Measurements from ENCODE around the gene PTGIS. TPM values are rescaled to one million over a fixed set of nuclear protein-coding genes. Genes with fewer than 3 reads are reported as not detected.

PTGIS gene
- total RNA-seq, 6 experiments from 2014 or later = 9.0 to 30.5 (median 13.7) TPM

DNA sequence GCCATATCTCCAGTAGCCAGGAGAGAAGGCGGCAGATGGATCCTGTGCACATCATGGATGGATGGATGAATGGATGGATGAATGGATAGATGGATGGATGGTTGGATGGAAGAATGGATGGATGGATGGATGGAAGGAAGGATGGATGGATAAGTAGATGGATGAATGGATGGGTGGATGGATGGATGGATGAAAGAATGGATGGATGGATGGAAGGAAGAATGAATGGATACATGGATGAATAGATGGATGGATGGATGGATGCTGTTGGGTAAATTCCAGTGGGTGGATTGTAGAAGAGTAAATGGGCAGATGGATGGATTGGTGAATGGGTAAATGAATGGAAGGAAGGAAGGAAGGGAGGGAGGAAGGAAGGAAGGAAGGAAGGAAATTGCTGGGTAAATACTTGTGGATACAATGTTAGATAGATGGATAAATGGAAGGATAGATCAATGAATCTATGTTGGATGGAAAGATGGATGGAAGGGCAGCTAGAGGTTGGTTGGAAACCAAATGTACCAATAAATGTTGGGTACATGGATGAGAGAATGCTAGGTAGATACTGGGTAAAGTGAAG, 19.5 kb downstream of the PTGIS start:
- Histone ChIP-seq H3K4me3 (no peak overlapping the region), H3K4me1 (peaks cover 0 to 8% (median 4%) of the 10 kb centered on the region in 4 donors), H3K36me3 (no peaks in the 10 kb centered on the region), H3K27me3 (no peaks in the 10 kb centered on the region), H3K27ac (no peak overlapping the region), H3K9me3 (no peaks in the 10 kb centered on the region)
- intact Hi-C loops (cut with DNase I) = no loop called here
- DNase-seq = no peak
- WGBS (ENCODE audit: insufficient coverage, low coverage, low lambda C conversion rate, missing lambda C conversion rate) = 92% methylated on average over 1 of the region's 1 CpG
- no peak for ATAC-seq
- TF ChIP-seq, protein P1, sequence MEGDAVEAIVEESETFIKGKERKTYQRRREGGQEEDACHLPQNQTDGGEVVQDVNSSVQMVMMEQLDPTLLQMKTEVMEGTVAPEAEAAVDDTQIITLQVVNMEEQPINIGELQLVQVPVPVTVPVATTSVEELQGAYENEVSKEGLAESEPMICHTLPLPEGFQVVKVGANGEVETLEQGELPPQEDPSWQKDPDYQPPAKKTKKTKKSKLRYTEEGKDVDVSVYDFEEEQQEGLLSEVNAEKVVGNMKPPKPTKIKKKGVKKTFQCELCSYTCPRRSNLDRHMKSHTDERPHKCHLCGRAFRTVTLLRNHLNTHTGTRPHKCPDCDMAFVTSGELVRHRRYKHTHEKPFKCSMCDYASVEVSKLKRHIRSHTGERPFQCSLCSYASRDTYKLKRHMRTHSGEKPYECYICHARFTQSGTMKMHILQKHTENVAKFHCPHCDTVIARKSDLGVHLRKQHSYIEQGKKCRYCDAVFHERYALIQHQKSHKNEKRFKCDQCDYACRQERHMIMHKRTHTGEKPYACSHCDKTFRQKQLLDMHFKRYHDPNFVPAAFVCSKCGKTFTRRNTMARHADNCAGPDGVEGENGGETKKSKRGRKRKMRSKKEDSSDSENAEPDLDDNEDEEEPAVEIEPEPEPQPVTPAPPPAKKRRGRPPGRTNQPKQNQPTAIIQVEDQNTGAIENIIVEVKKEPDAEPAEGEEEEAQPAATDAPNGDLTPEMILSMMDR (IDR thresholded peaks at IDR 0.05) = no peak
- TF ChIP-seq POLR2A (IDR thresholded peaks at IDR 0.05) = no peak

DNA sequence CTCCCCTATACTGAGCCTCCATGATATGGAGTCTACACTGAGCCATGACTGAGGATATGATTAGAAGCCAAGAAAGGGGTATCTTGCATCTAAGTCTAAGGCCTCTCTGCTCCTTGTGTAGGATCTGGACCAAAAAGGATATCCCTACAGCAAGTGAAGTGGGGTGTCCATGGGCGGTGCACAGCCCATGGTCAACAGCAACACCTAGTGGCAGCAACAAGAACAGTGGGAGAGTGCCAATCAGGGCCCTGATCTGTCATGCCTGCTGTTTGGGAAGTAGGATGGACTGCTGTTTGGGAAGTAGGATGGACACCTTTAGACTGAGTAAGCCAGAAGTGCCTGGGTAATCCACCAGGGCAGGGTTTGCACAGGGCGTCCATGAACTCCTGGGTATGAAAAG, 22.4 kb downstream of the PTGIS start:
- Histone ChIP-seq H3K27me3 (no peaks in the 10 kb centered on the region), H3K4me1 (no peaks in the 10 kb centered on the region), H3K27ac (no peak overlapping the region), H3K36me3 (no peaks in the 10 kb centered on the region), H3K4me3 (no peak overlapping the region), H3K9me3 (no peaks in the 10 kb centered on the region)
- intact Hi-C loops (cut with DNase I) = no loop called here
- DNase-seq (no peak), ATAC-seq (no peak)
- WGBS (ENCODE audit: insufficient coverage, low coverage, low lambda C conversion rate, missing lambda C conversion rate) = 67% methylated on average over 1 of the region's 2 CpGs
- TF ChIP-seq POLR2A (IDR thresholded peaks at IDR 0.05) = no peak
- TF ChIP-seq, protein P1 (IDR thresholded peaks at IDR 0.05) = no peak

DNA sequence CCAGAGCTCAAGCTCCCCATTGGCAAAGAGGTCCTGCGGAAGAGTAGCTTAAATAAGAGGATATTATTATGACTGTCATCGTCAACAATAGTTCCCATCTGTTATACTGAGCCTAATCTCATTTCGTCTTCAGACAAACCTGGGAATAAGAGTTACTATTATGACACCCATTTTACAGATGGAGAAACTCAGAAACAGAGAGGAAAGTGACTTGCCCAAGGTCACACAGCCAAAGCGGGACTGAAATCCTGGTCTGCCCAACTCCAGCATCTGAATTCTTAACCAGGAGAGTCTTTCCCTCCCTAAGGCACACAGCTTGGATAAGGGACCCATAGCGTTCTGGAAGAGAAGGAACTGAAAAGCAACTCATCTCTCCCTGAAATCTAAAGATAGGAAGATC, 23.4 kb downstream of the PTGIS start:
- Histone ChIP-seq H3K27me3 (no peaks in the 10 kb centered on the region), H3K4me3 (no peak overlapping the region), H3K4me1 (no peaks in the 10 kb centered on the region), H3K9me3 (no peaks in the 10 kb centered on the region), H3K27ac (no peak overlapping the region), H3K36me3 (no peaks in the 10 kb centered on the region)
- ATAC-seq = no peak
- WGBS (ENCODE audit: insufficient coverage, low coverage, low lambda C conversion rate, missing lambda C conversion rate) = 81% methylated on average over 5 of the region's 5 CpGs
- TF ChIP-seq, protein P1 (IDR thresholded peaks at IDR 0.05) = no peak
- TF ChIP-seq POLR2A (IDR thresholded peaks at IDR 0.05) = no peak
- DNase-seq = no peak
- intact Hi-C loops (cut with DNase I) = loop anchor here in 1 of 2 donors (5.0 kb wide), 1 partner anchor 63 kb away; no protein-coding TSS in a partner anchor

DNA sequence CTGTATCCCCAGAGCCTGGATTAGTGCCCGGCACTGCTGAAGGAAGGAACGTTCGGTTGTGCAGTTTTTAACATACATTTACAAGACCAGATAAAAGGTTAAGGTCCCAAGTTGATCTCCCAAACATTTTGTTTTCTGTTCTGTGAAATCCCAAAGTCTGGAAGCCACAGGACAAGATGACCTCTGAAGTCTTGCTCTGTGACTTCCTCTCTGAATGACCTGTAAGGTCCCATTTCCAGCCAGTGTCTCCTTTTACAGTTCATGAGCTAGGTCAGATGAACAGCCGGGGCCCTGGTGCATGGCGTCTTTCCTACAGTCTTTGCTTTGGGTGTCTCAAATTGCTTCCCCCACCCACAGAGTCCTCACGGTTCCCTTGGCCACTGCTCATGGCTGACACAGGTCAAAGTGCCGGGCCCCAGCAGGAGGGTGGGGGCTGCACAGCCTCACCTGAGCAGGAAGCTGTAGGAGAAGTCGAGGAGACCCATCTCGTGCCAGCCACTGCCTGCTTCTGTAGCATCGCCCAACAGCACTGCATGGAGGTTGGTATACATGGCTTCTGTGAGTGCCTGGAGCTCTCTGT, 24.0 kb downstream of the PTGIS start:
- no peaks in the 10 kb centered on the region for H3K9me3 ChIP-seq
- H3K27me3 ChIP-seq = no peaks in the 10 kb centered on the region
- H3K27ac ChIP-seq = no peak overlapping the region
- WGBS (ENCODE audit: insufficient coverage, low coverage, low lambda C conversion rate, missing lambda C conversion rate) = 56% methylated on average over 6 of the region's 10 CpGs
- DNase-seq (no peak), ATAC-seq (peak in 1 of 4 donors; percentile 5)
- no peak overlapping the region for H3K4me3 ChIP-seq
- no peak for TF ChIP-seq POLR2A (IDR thresholded peaks at IDR 0.05)
- TF ChIP-seq, protein P1 (IDR thresholded peaks at IDR 0.05) = no peak
- no peaks in the 10 kb centered on the region for H3K4me1 ChIP-seq
- intact Hi-C loops (cut with DNase I) = loop anchor here (2.0 to 5.0 kb wide), 2 partner anchors 63 to 67 kb away; no protein-coding TSS in a partner anchor
- no peaks in the 10 kb centered on the region for H3K36me3 ChIP-seq

Data from right lobe of liver (tissue), 6 donors.